GM23338 (cell line): ENCODE data around the gene HPS4. TPM values are rescaled to one million over a fixed set of nuclear protein-coding genes. Genes with fewer than 3 reads are reported as not detected.

Experiments
- ATAC-seq: fragments of 200-7000 bp; cut with Tn5 transposase; 3 replicates; pipeline ENCODE4 v1.9.1; 2020
- DNase-seq: peaks from one replicate; pipeline ENCODE4 v3.0.0-alpha.2; 2015; ENCODE audit warnings: low spot score
- H2AFZ ChIP-seq: fragments of 200-600 bp; sonication (generic); 2 replicates; pipeline ENCODE4 v1.8.0; 2016; ENCODE audit warnings: antibody characterized with exemption, mild to moderate bottlenecking, moderate library complexity
- H3F3A ChIP-seq: fragments of 200-600 bp; sonication (generic); replicated peaks from 2 replicates; pipeline ENCODE4 v1.8.0; 2017; ENCODE audit warnings: antibody characterized with exemption, mixed run types, low read depth
- H3K27ac ChIP-seq: fragments of 200-600 bp; sonication (generic); 2 replicates; pipeline ENCODE4 v1.6.1; 2016; ENCODE audit warnings: low read depth
- H3K27me3 ChIP-seq: fragments of 200-600 bp; sonication (generic); 2 replicates; pipeline ENCODE4 v1.8.0; 2016; ENCODE audit warnings: mild to moderate bottlenecking, mixed run types, moderate library complexity; ENCODE audit not compliant: insufficient read depth
- H3K36me3 ChIP-seq: fragments of 200-600 bp; sonication (generic); 2 replicates; pipeline ENCODE4 v1.8.0; 2016; ENCODE audit warnings: mild to moderate bottlenecking; ENCODE audit not compliant: insufficient read depth
- H3K4me1 ChIP-seq: fragments of 200-600 bp; sonication (generic); 2 replicates; pipeline ENCODE4 v1.8.0; 2016; ENCODE audit warnings: mild to moderate bottlenecking, moderate library complexity; ENCODE audit not compliant: insufficient read depth
- H3K4me2 ChIP-seq: fragments of 200-600 bp; sonication (generic); 2 replicates; pipeline ENCODE4 v1.7.1; 2017; ENCODE audit warnings: mixed run types
- H3K4me3 ChIP-seq: fragments of 200-600 bp; sonication (generic); 2 replicates; pipeline ENCODE4 v1.6.1; 2016; ENCODE audit warnings: mixed run types
- H3K79me2 ChIP-seq: fragments of 200-600 bp; sonication (generic); replicated peaks from 2 replicates; pipeline ENCODE4 v1.8.0; 2017; ENCODE audit warnings: mild to moderate bottlenecking; ENCODE audit not compliant: insufficient read depth
- H3K9me2 ChIP-seq: fragments of 200-600 bp; sonication (generic); 2 replicates; pipeline ENCODE4 v1.8.0; 2017; ENCODE audit not compliant: insufficient read depth
- H4K20me1 ChIP-seq: fragments of 200-600 bp; sonication (generic); replicated peaks from 2 replicates; pipeline ENCODE4 v1.8.0; 2017; ENCODE audit warnings: mild to moderate bottlenecking; ENCODE audit not compliant: insufficient read depth
- H3K27ac Mint-ChIP-seq: 2 replicates; pipeline ENCODE4 v1.8.0; 2020; ENCODE audit warnings: inconsistent platforms, mild to moderate bottlenecking, moderate library complexity, mixed read lengths
- H3K27me3 Mint-ChIP-seq: 3 replicates; pipeline ENCODE4 v1.8.0; 2022; ENCODE audit warnings: low read depth, mild to moderate bottlenecking, moderate library complexity, mixed read lengths, inconsistent platforms; ENCODE audit not compliant: insufficient read depth, poor library complexity
- H3K36me3 Mint-ChIP-seq: 3 replicates; pipeline ENCODE4 v1.8.0; 2021; ENCODE audit warnings: low read depth, mild to moderate bottlenecking, inconsistent platforms, moderate library complexity, mixed read lengths
- H3K4me1 Mint-ChIP-seq: 3 replicates; pipeline ENCODE4 v1.8.0; 2020; ENCODE audit warnings: mild to moderate bottlenecking, inconsistent platforms, mixed read lengths
- H3K4me3 Mint-ChIP-seq: 3 replicates; pipeline ENCODE4 v1.8.0; 2021; ENCODE audit warnings: moderate library complexity, mild to moderate bottlenecking, inconsistent platforms, mixed read lengths
- H3K9me3 Mint-ChIP-seq: 3 replicates; pipeline ENCODE4 v1.8.0; 2020; ENCODE audit warnings: moderate library complexity, mild to moderate bottlenecking, inconsistent platforms, mixed read lengths
- EZH2 ChIP-seq: fragments of 200-600 bp; sonication (generic); IDR thresholded peaks from one replicate; pipeline ENCODE4 v1.8.0; 2017; ENCODE audit warnings: antibody characterized with exemption, mild to moderate bottlenecking, low read depth; ENCODE audit not compliant: unreplicated experiment
- NANOG ChIP-seq: IDR thresholded peaks from 2 replicates; pipeline ENCODE4 v1.6.1; 2016; ENCODE audit warnings: antibody characterized with exemption, borderline replicate concordance
- STAT1 ChIP-seq: IDR thresholded peaks from one replicate; pipeline ENCODE4 v1.6.1; 2016; ENCODE audit warnings: antibody characterized with exemption; ENCODE audit not compliant: unreplicated experiment
- ZNF331 ChIP-seq: fragments of 250-450 bp; sonication (Bioruptor Pico); IDR thresholded peaks from 2 replicates; pipeline ENCODE4 v1.5.0; 2020; ENCODE audit warnings: low read depth, mild to moderate bottlenecking, moderate library complexity
- polyA plus RNA-seq: library from polyadenylated mRNA; unstranded; fragments of >200 nt; fragmentation: Nextera tagmentation; extraction: Ambion mirVana; gene quantifications from 2 replicates; pipeline ENCODE4 v1.2.1, GENCODE V29; 2016
- total RNA-seq: library from RNA; depleted of rRNA; stranded (reverse); fragments of >200 nt; shearing (Covaris generic); gene quantifications from 2 replicates; pipeline ENCODE4 v1.2.3, GENCODE V29; 2014
- TF ChIP-seq, protein P1 (sequence below): fragments of 250-450 bp; sonication (Bioruptor Pico); IDR thresholded peaks from 2 replicates; pipeline ENCODE4 v1.5.0; 2020; ENCODE audit warnings: mild to moderate bottlenecking, moderate library complexity
- TF ChIP-seq, protein P2 (sequence below): IDR thresholded peaks from one replicate; pipeline ENCODE4 v1.6.1; 2018; ENCODE audit warnings: antibody characterized with exemption; ENCODE audit not compliant: unreplicated experiment
- TF ChIP-seq, protein P3 (sequence below): IDR thresholded peaks from 2 replicates; pipeline ENCODE4 v1.6.1; 2016; ENCODE audit warnings: antibody characterized with exemption

The HPS4 gene
- total and polyA plus RNA-seq, 2 experiments from 2014 or later, result 20.3 to 49.4 TPM

DNA sequence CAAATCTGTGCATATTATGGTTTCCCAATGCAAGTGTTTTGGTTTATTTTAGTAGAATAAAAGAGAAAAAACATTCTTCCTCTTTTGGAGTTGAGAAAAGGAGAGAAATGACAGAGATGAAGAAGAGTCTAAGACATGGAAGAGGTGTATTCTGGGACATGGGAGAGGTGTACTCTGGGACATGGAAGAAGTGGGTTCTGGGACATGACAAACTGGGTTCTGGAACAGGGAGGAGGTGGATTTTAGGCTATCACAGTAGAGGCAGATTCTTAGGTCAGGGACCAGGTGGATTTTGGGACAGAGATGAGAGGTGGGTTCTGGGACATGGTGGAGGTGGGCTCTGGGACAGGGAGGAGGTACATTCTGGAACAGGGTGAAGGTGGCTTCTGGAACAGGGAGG is 56.7 kb downstream of the HPS4 start (continued):
- TF ChIP-seq, protein P1, sequence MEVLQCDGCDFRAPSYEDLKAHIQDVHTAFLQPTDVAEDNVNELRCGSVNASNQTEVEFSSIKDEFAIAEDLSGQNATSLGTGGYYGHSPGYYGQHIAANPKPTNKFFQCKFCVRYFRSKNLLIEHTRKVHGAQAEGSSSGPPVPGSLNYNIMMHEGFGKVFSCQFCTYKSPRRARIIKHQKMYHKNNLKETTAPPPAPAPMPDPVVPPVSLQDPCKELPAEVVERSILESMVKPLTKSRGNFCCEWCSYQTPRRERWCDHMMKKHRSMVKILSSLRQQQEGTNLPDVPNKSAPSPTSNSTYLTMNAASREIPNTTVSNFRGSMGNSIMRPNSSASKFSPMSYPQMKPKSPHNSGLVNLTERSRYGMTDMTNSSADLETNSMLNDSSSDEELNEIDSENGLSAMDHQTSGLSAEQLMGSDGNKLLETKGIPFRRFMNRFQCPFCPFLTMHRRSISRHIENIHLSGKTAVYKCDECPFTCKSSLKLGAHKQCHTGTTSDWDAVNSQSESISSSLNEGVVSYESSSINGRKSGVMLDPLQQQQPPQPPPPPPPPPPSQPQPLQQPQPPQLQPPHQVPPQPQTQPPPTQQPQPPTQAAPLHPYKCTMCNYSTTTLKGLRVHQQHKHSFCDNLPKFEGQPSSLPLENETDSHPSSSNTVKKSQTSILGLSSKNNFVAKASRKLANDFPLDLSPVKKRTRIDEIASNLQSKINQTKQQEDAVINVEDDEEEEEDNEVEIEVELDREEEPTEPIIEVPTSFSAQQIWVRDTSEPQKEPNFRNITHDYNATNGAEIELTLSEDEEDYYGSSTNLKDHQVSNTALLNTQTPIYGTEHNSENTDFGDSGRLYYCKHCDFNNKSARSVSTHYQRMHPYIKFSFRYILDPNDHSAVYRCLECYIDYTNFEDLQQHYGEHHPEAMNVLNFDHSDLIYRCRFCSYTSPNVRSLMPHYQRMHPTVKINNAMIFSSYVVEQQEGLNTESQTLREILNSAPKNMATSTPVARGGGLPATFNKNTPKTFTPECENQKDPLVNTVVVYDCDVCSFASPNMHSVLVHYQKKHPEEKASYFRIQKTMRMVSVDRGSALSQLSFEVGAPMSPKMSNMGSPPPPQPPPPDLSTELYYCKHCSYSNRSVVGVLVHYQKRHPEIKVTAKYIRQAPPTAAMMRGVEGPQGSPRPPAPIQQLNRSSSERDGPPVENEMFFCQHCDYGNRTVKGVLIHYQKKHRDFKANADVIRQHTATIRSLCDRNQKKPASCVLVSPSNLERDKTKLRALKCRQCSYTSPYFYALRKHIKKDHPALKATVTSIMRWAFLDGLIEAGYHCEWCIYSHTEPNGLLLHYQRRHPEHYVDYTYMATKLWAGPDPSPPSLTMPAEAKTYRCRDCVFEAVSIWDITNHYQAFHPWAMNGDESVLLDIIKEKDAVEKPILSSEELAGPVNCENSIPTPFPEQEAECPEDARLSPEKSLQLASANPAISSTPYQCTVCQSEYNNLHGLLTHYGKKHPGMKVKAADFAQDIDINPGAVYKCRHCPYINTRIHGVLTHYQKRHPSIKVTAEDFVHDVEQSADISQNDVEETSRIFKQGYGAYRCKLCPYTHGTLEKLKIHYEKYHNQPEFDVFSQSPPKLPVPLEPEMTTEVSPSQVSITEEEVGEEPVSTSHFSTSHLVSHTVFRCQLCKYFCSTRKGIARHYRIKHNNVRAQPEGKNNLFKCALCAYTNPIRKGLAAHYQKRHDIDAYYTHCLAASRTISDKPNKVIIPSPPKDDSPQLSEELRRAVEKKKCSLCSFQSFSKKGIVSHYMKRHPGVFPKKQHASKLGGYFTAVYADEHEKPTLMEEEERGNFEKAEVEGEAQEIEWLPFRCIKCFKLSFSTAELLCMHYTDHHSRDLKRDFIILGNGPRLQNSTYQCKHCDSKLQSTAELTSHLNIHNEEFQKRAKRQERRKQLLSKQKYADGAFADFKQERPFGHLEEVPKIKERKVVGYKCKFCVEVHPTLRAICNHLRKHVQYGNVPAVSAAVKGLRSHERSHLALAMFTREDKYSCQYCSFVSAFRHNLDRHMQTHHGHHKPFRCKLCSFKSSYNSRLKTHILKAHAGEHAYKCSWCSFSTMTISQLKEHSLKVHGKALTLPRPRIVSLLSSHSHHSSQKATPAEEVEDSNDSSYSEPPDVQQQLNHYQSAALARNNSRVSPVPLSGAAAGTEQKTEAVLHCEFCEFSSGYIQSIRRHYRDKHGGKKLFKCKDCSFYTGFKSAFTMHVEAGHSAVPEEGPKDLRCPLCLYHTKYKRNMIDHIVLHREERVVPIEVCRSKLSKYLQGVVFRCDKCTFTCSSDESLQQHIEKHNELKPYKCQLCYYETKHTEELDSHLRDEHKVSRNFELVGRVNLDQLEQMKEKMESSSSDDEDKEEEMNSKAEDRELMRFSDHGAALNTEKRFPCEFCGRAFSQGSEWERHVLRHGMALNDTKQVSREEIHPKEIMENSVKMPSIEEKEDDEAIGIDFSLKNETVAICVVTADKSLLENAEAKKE (CRISPR knock-in tag), result no peak
- TF ChIP-seq STAT1, result no peak
- TF ChIP-seq, protein P2, sequence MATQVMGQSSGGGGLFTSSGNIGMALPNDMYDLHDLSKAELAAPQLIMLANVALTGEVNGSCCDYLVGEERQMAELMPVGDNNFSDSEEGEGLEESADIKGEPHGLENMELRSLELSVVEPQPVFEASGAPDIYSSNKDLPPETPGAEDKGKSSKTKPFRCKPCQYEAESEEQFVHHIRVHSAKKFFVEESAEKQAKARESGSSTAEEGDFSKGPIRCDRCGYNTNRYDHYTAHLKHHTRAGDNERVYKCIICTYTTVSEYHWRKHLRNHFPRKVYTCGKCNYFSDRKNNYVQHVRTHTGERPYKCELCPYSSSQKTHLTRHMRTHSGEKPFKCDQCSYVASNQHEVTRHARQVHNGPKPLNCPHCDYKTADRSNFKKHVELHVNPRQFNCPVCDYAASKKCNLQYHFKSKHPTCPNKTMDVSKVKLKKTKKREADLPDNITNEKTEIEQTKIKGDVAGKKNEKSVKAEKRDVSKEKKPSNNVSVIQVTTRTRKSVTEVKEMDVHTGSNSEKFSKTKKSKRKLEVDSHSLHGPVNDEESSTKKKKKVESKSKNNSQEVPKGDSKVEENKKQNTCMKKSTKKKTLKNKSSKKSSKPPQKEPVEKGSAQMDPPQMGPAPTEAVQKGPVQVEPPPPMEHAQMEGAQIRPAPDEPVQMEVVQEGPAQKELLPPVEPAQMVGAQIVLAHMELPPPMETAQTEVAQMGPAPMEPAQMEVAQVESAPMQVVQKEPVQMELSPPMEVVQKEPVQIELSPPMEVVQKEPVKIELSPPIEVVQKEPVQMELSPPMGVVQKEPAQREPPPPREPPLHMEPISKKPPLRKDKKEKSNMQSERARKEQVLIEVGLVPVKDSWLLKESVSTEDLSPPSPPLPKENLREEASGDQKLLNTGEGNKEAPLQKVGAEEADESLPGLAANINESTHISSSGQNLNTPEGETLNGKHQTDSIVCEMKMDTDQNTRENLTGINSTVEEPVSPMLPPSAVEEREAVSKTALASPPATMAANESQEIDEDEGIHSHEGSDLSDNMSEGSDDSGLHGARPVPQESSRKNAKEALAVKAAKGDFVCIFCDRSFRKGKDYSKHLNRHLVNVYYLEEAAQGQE, result no peak
- TF ChIP-seq EZH2, result no peak

DNA sequence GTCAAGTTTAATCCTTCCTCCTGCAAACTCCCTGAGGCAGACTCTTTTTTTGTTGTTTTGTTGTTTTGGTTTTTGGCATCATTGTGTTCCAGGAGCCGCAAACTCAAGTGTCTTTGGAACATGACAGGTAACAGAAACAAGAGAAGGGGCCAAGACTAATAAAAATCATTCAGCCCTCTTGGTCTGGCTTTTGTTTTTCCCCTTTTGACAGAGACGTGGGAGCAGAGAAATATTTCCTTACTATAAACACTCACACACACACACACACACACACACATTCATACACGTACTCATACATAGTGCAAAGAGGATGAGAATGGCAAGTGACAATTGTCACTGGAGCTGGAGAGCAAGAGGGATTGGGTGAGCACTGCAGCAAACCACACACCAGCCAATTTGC is 65.0 kb downstream of the HPS4 start:
- Histone ChIP-seq H3K27me3 (no peaks in the 10 kb centered on the region), H3F3A (no peaks in the 10 kb centered on the region; the same call in 1 of the 2 replicates), H3K36me3 (no peaks in the 10 kb centered on the region), H3K27ac (no peak overlapping the region), H3K4me3 (no peak overlapping the region), H3K4me2 (no peak overlapping the region), H4K20me1 (no peaks in the 10 kb centered on the region), H3K79me2 (no peaks in the 10 kb centered on the region), H3K9me2 (no peaks in the 10 kb centered on the region; the same call in 1 of the 2 replicates), H3K4me1 (peaks cover 8% of the 10 kb centered on the region), H2AFZ (peak overlapping the region; percentile 85; the same call in 1 of the 2 replicates)
- DNase-seq, result no peak
- H3K36me3 Mint-ChIP-seq, result no peaks in the 10 kb centered on the region
- TF ChIP-seq, protein P2, result no peak
- no peak for TF ChIP-seq NANOG
- TF ChIP-seq, protein P3, sequence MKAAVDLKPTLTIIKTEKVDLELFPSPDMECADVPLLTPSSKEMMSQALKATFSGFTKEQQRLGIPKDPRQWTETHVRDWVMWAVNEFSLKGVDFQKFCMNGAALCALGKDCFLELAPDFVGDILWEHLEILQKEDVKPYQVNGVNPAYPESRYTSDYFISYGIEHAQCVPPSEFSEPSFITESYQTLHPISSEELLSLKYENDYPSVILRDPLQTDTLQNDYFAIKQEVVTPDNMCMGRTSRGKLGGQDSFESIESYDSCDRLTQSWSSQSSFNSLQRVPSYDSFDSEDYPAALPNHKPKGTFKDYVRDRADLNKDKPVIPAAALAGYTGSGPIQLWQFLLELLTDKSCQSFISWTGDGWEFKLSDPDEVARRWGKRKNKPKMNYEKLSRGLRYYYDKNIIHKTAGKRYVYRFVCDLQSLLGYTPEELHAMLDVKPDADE, result no peak
- no peak for TF ChIP-seq ZNF331 (CRISPR knock-in tag)
- peaks cover 27% of the 10 kb centered on the region for H3K4me1 Mint-ChIP-seq
- no peaks in the 10 kb centered on the region for H3K9me3 Mint-ChIP-seq
- H3K4me3 Mint-ChIP-seq, result no peak overlapping the region
- no peak overlapping the region for H3K27ac Mint-ChIP-seq
- peaks cover 5% of the 10 kb centered on the region for H3K27me3 Mint-ChIP-seq
- ATAC-seq, result no peak
